Ureter (tissue), 1 donor: ENCODE data around the gene PFDN6. TPM values are rescaled to one million over a fixed set of nuclear protein-coding genes. Genes with fewer than 3 reads are reported as not detected.

Experiments
- DNase-seq: peaks from one replicate; pipeline ENCODE4 v3.0.0-alpha.2; 2020; ENCODE audit warnings: low spot score
- total RNA-seq: library from RNA; stranded (reverse); gene quantifications from one replicate; pipeline ENCODE4 v1.2.4, GENCODE V29; 2023
- donor health status: DM: yes; HTN: yes; CAD: no.

Gene PFDN6
- total RNA-seq, 1 donor from 2014 or later: 49.9 TPM

DNA sequence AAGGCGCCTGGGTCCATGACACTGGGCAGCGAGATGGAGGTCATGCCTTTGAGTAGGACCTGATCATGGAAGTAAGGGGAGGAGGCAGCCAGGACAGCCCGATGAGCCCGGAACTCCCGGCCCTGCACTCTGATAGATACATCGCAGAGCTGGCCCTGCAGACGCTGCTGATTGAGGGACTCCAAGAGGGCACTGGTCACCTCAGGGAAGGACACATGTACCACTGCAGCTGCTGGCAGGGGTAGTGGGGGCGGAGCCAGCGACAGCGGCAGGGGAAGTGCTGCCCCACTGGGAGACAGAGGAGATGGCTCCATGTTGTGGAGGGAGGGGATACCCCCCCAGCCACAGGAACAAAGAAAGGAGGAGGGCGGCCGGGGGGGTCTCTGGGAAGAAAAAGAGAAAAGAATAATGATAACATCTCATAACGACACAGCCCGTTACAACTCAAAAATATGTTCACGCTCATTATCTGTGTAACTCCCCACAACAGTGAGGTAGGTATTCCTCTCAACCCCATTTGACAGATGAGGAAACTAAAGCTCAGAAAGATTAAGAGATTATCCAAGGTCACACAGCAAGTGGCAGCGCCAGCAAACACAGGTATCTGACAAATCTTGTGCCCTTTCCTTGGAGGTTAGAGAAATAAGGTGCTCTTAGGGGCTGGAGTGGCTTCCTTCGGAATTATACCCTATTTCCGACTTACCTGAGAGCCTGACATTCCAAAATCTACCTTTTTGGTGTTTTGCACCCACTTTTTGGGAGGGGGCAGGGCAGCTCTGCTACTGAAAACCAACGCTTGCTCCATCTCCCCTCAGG, 27.4 kb downstream of the PFDN6 start:
- DNase-seq: no peak

DNA sequence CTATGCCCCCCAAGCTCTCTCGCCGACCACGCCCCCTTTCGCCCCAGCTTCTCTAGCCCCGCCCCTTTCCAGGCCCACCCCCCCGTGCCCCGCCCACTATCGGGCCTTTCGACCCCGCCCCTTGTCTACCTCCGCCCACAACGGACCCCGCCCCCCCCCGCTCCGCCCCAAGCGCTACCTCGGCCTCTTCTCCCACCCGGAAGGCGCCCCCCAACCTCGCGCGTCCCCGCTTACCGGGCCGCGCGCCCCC, 27.9 kb downstream of the PFDN6 start:
- peak; percentile 69 for DNase-seq

DNA sequence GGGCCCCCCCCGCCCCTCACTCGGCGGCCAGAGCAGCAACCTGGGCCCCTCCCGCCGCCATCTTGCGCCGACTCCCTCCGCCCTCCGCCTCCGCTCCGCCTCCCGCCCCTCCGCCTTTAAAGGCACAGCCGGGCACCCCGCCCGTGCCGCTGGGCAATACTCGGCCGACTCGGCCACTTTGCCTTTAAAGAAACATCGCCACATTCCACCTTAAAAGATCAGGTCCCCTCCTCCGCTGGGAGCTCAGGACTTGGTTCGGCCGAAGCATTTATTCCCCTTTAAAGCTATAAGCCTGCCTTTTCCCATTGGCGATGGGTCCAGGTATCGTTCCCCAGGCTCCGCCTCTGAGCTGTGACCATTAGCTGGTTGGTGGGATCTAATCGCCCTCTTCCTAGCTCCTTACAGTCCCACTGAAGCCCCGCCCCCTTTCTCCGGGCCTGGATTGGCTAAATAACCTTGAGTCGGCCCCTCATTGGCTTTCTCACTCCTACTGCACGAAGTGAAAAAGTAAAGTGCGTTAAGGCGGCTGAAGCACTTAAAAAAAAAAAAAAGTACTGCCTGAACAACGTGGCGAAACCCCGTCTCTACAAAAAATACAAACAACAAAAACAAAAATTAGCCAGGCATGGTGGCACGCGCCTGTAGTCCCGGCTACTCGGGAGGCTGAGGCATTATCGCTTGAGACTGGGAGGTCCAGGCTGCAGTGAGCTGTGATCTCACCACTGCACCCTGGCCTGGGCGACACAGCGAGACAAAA, 28.4 kb downstream of the PFDN6 start, which contains the start of gene ZBTB22:
Gene ZBTB22, minus strand, starts transcription at position 76 of the 757 bp plus-strand sequence. CDS start 828 bp downstream, outside the sequence.
- DNase-seq: peak; percentile 98

DNA sequence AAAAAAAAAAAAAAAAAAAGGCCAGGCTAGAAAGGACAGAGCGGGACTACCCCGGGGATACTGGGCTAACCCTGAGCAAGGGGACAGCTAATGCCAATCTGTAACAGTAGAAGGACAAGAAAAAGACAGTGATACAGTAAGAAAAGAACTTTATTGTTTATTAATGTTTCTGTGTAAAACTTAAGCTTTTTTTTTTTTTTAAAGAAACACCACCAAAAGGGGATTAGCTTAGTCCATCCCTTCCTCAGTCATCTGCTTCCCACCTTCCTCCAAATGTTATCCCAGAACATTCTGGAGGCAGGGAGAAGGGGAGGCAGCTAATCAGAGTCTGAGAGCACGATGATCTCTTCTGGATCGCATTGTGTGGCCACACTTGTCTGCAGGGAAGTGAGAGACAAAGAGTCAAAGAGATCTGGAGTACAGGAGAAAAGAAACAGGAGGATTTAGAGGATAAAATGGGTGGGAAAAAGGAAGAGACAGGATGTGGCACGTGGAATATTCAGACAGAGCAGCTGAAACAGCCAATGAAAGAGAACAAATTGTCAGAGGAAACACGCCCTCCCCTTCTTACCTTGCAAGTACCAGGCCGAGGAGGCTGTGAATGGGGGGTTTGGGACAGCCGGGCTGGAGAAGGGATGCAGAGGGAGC, 29.1 kb downstream of the PFDN6 start:
- no peak for DNase-seq

DNA sequence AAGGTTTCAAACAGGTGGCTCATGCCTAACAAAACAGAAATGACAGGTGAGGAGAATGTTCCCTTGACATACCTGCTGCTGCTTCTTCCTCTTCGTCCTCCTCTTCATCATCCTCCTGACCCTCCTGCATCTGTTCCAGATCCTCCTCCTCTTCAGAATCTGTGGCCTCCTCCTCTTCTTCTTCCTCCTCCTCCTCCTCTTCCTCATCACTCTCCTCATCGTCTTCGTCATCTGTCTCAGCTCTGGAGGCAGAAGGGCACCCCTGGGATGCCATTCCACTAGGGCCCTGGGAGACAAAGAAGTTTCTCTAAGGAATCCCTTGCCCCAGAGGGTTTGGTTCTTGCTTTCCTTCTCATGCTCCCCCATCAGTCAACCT, 30.5 kb downstream of the PFDN6 start:
- no peak for DNase-seq

DNA sequence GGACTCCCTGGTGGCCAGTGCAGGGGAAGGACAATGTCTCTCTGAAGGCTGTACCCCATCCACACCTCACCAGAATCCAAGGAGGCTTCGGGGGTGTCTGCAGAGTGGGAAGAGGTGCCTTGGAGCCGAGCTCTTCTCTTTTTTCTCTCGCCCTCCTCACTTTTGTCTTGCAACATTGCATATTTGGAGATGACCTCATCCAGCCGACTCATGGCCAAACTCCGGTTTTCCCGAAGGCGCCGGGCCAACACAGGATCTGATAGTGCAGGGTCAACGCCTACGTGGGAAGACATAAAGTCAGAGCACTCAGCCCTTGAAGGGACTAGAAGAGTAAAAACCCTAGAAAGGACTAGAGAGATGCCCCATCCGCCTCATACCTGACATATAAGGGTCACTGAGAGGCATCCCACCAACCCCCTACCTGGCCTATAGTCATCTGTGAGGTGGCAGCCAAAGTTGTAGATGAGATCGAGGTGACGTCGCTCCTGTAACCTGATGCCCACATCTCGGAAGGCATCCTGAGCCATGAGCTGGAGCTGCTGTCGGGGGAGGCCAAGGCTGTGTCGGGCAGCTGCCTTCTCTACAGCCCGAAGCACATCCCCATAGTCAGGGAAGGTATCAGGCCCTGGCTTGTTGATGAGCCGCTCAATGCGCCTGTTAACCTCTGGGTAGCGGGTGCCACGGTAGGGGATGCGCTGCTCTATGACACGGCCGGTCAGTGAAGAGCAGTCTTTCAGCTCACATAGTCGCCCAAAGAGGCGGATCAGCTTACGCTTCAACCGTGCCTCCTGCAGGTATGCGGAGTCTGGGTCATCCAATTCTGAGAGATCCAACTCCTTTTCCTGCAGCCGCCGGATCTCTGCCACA, 31.1 kb downstream of the PFDN6 start:
- DNase-seq: peak; percentile 73

DNA sequence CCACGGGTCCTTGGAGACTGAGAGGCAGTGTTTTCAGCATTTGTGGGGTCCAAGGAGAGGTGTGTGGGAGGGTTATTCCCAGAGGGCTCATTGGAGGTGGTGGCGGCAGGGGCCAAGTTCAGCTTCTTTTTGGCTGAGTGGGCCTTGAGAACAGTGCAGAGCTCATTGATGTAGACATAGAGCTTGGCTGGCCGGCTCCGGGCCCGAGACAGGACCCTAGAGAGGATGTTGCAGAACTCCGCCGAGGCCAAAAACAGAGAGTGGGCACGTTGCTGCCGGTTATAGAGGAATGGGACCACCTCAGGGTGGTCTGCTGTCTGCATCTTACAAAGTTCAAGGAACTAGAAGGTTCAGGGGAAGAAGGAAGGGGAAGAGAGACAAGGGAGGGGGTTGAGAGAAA, 31.8 kb downstream of the PFDN6 start:
- DNase-seq: no peak

DNA sequence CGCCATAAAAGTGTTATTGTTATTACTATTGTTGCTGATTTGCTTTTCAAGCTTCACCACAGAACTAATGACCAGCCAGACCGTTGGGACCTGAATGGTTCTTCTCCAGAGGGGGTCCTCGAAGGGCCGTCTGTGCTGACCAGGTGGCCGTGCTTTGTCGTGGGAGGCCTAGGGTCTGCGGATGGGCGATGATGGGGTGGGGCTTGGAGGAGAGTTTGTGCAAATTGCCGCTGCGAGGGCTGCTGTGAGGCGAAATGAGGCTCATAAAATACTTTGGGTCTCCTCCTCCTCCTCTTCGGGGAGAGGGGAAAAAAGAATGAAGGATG, 34.2 kb downstream of the PFDN6 start:
- no peak for DNase-seq

DNA sequence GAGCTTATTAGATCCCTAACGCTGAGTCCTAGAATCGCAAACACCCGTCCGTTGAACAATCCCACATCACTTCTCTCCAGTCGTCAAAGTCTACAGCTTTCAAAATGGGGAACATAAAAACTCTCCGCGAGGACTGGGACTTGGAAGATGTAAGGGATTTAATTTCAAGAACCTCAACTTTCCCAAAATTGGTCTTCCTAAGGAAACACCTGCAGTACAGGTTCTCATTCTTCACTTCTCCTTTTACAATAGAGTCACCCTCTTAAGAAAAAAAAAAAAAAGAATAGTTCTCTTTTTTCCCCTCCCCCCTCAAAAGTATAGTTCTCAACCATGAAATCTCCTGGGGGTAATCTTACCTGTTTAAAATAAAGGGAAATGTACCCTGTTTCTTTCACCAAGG, 34.7 kb downstream of the PFDN6 start:
- DNase-seq: no peak

DNA sequence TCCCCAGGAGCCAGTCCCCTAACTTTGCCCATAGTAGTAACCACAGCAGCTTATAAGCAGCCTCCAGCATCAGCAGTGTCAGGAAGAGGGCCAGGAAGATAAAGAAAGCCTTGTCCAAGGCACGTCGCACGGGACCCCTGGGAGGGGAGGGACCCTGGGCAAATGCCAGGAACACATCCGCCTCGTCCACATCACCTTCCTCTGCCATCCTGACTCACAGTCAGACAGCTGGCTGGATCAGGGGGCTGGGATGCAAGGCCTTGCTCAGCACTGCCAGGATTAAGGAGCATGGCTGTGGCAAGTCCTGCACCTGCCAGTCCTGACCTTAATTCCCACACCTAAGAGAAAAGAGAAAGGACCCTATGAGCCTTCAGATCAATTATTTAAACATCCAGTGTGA, 39.7 kb downstream of the PFDN6 start:
- no peak for DNase-seq

DNA sequence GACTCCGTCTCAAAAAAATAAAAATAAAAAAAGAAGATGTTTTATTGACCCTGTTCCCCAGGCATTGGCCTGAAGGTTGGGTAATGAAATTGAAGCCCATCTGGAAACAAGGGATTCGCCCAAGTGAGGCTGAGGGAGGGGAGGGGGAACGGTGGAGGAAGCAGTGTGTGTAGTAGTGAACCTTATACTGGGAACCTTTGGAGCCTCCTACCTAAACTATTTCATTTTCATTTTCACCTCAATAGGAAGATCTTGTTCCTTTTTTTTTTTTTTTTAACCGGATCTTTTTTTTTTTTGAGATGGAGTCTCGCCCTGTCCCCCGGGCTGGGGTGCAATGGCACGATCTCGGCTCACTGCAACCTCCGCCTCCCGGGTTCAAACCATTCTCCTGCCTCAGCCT, 41.3 kb downstream of the PFDN6 start:
- no peak for DNase-seq

DNA sequence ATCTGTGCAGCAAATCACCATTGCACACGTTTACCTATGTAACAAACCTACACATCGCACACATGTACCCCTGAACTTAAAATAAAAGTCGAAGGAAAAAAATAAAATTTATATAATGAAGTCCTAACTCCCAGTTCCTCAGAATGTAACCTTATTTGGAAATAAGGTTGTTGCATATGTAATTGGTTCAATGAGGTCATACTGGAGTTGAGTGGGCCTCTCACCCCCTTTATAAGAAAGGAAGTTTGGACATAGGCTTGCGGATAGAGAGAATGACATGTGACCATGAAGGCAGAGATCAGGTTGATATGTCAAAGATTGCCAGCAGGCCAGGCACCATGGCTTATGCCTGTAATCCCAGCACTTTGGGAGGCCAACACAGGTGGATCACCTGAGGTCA, 44.3 kb downstream of the PFDN6 start:
- no peak for DNase-seq

DNA sequence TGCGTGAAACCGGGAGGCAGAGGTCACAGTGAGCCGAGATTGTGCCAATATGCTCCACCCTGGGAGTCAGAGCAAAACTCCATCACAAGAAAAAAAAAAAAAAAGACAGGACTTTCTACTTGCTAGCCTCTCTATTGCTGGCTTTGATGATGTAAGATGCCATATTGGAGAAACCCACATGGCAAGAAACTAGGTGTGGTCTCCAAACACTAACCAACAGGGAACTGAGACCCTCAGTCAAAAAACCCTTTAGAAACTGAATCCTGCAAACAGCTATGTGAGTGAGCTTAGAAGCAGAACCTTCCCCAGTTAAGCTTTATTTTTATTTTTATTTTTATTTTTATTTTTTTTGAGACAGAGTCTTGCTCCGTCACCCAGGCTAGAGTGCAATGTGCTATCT, 46.5 kb downstream of the PFDN6 start:
- DNase-seq: no peak

DNA sequence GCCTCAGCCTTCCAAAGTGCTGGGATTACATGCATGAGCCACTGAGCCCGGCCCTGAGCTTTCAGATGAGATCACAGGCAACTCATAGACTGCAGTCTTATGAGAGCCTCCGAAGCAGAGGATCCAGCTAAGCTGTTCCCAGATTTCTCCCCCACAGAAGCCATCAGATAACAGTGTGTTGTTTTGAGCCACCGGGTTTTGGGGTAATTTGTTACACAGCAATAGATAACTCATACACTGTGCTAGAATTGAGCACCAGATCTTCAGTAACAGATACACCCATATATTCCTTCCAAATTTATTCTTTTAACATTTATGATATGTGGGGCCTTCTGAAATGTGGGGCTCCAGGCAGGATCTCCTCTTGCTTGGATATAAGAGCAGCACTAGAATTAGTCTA, 47.1 kb downstream of the PFDN6 start:
- DNase-seq: no peak

DNA sequence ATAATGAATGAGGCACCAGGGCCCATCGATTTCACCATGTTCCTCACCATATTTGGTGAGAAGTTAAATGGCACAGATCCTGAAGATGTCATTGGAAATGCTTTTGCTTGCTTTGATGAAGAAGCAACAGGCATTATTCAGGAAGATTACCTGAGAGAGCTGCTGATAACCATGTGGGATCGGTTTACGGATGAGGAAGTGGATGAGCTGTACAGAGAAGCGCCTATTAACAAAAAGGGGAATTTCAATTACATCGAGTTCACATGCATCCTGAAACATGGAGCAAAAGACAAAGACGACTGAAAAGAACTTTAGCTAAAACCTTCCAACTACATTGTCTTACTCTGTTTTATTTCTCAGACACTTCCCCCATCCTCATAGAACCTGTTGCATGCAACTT, 49.8 kb downstream of the PFDN6 start:
- DNase-seq: no peak

Other genes starting within 250 kb of the PFDN6 start
- gene HLA-DPA1, start 216.0 kb upstream of the PFDN6 start, total RNA-seq: 145 TPM
- gene HLA-DPB1, start 213.6 kb upstream of the PFDN6 start, total RNA-seq: 82.5 TPM
- gene COL11A2, start 97.1 kb upstream of the PFDN6 start, total RNA-seq: 0.96 TPM
- gene RXRB, start 88.9 kb upstream of the PFDN6 start, total RNA-seq: 50.8 TPM
- gene SLC39A7, start 88.7 kb upstream of the PFDN6 start, total RNA-seq: 60.7 TPM
- gene HSD17B8, start 84.9 kb upstream of the PFDN6 start, total RNA-seq: 28.6 TPM
- 50.6 TPM for gene RING1, start 81.1 kb upstream of the PFDN6 start, total RNA-seq
- 80.8 TPM for gene VPS52, start 17.7 kb upstream of the PFDN6 start, total RNA-seq
- gene RPS18, start 17.5 kb upstream of the PFDN6 start, total RNA-seq: 3,074 TPM
- 20.2 TPM for gene B3GALT4, start 12.5 kb upstream of the PFDN6 start, total RNA-seq
- 53.8 TPM for gene WDR46, start 362 bp upstream of the PFDN6 start, total RNA-seq
- gene RGL2, start 9.3 kb downstream of the PFDN6 start, total RNA-seq: 163 TPM
- 132 TPM for gene TAPBP, start 24.5 kb downstream of the PFDN6 start, total RNA-seq
- 24.2 TPM for gene ZBTB22, start 28.1 kb downstream of the PFDN6 start, total RNA-seq
- gene DAXX, start 33.4 kb downstream of the PFDN6 start, total RNA-seq: 28.8 TPM
- 1.0 TPM for gene KIFC1, start 102.2 kb downstream of the PFDN6 start, total RNA-seq
- 58.8 TPM for gene PHF1, start 121.4 kb downstream of the PFDN6 start, total RNA-seq
- 157 TPM for gene CUTA, start 128.5 kb downstream of the PFDN6 start, total RNA-seq
- gene SYNGAP1, start 130.5 kb downstream of the PFDN6 start, total RNA-seq: 32.6 TPM
- 11.1 TPM for gene ZBTB9, start 165.0 kb downstream of the PFDN6 start, total RNA-seq